ENCODE results near the gene LMOD3.

DNA sequence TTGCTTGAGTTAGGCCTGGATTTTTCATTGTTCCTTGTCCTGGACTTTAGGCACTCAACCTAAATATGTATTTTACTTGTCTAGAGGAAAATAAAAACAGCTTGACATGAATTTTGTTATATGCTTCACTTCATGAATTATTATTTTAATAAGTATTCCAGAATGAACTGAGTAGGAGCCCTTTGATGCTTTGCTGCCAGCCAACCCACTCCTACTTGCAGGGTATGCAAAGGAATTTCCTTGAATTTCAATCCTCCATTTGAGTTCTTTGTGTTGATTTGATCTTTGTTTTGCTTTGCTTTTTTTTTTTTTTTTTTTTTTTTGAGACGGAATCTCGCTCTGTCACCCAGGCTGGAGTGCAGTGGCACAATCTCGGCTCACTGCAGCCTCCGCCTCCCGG, 26.1 kb downstream of the LMOD3 start:
- TF ChIP-seq CTCF (IDR thresholded peaks at IDR 0.05) (no peak), EZH2 (IDR thresholded peaks at IDR 0.05; ENCODE audit: borderline replicate concordance, insufficient read depth, low read depth, low read length, poor library complexity, severe bottlenecking) (no peak)

Data from B cell (primary cell).